Smooth muscle cell (in vitro differentiated cells): ENCODE data around the gene IGF1. TPM values are rescaled to one million over a fixed set of nuclear protein-coding genes. Genes with fewer than 3 reads are reported as not detected.

ENCODE experiments used
- DNase-seq: peaks from one replicate; lab custom pipeline; 2025; ENCODE audit not compliant: unreplicated experiment; lab: John Stamatoyannopoulos, UW
- H2AFZ ChIP-seq: fragments of 200-600 bp; sonication (generic); 2 replicates; pipeline ENCODE4 v1.6.0; 2016; ENCODE audit warnings: antibody characterized with exemption, low read depth, mild to moderate bottlenecking
- H3F3A ChIP-seq: fragments of 200-600 bp; sonication (generic); 2 replicates; pipeline ENCODE4 v1.6.0; 2017; ENCODE audit warnings: antibody characterized with exemption, low read depth
- H3K27ac ChIP-seq: fragments of 200-600 bp; sonication (generic); 2 replicates; pipeline ENCODE4 v1.5.1; 2016; ENCODE audit warnings: low read depth, mild to moderate bottlenecking
- H3K27me3 ChIP-seq: fragments of 200-600 bp; sonication (generic); 2 replicates; pipeline ENCODE4 v1.6.1; 2016; ENCODE audit warnings: low read depth, mild to moderate bottlenecking
- H3K36me3 ChIP-seq: fragments of 200-600 bp; sonication (generic); 2 replicates; pipeline ENCODE4 v1.5.1; 2016; ENCODE audit warnings: low read depth
- H3K4me1 ChIP-seq: fragments of 200-600 bp; sonication (generic); 2 replicates; pipeline ENCODE4 v1.5.1; 2016; ENCODE audit warnings: low read depth
- H3K4me2 ChIP-seq: fragments of 200-600 bp; sonication (generic); 2 replicates; pipeline ENCODE4 v1.6.0; 2016; ENCODE audit warnings: mild to moderate bottlenecking
- H3K4me3 ChIP-seq: fragments of 200-600 bp; sonication (generic); 2 replicates; pipeline ENCODE4 v1.5.1; 2016; ENCODE audit warnings: mild to moderate bottlenecking
- H3K79me2 ChIP-seq: fragments of 200-600 bp; sonication (generic); 2 replicates; pipeline ENCODE4 v1.6.0; 2016; ENCODE audit warnings: low read depth, mild to moderate bottlenecking
- H3K9ac ChIP-seq: fragments of 200-600 bp; sonication (generic); 2 replicates; pipeline ENCODE4 v1.6.0; 2016; ENCODE audit warnings: low read depth
- H3K9me3 ChIP-seq: fragments of 200-600 bp; sonication (generic); replicated peaks from 2 replicates; pipeline ENCODE4 v1.5.1; 2016; ENCODE audit warnings: low read depth
- H4K20me1 ChIP-seq: fragments of 200-600 bp; sonication (generic); 2 replicates; pipeline ENCODE4 v1.6.0; 2016; ENCODE audit warnings: low read depth
- CTCF ChIP-seq: fragments of 200-600 bp; sonication (generic); IDR thresholded peaks from 2 replicates; pipeline ENCODE4 v1.5.1; 2017; ENCODE audit warnings: borderline replicate concordance, mild to moderate bottlenecking, antibody characterized with exemption; ENCODE audit not compliant: insufficient read depth, poor library complexity, severe bottlenecking
- WGBS: methylation state at CpG from one replicate; pipeline ENCODE4 v1.1.7; 2016; ENCODE audit warnings: low lambda C conversion rate; 5-methylcytosine and 5-hydroxymethylcytosine counted together
- polyA plus RNA-seq: library from polyadenylated mRNA; unstranded; fragments of >200 nt; fragmentation: Nextera tagmentation; extraction: Ambion mirVana; gene quantifications from 2 replicates; pipeline ENCODE4 v1.2.1, GENCODE V29; 2016
- total RNA-seq: library from RNA; depleted of rRNA; stranded (reverse); fragments of >200 nt; gene quantifications from 2 replicates; pipeline ENCODE4 v1.2.3, GENCODE V29; 2014

The IGF1 gene
- total and polyA plus RNA-seq, 2 experiments from 2014 or later: 1.3 to 8.9 TPM

- H2AFZ ChIP-seq: no peak overlapping the region
- no peak overlapping the region for H3K4me2 ChIP-seq
- TF ChIP-seq CTCF: no peak
- no peak for DNase-seq
- H3K4me1 ChIP-seq: no peaks in the 10 kb centered on the region
- H3K4me3 ChIP-seq: no peak overlapping the region
- WGBS: 88% methylated on average over 2 of the region's 2 CpGs
- H3K9me3 ChIP-seq: no peaks in the 10 kb centered on the region
- no peaks in the 10 kb centered on the region for H3K36me3 ChIP-seq
- no peaks in the 10 kb centered on the region for H3K27me3 ChIP-seq
- H3F3A ChIP-seq: no peaks in the 10 kb centered on the region
- no peak overlapping the region for H3K27ac ChIP-seq
- no peak overlapping the region for H3K9ac ChIP-seq
- H3K79me2 ChIP-seq: no peaks in the 10 kb centered on the region
- no peaks in the 10 kb centered on the region for H4K20me1 ChIP-seq
Observed at GRCh38 chr12:102511575-102511974, 31.2 kb upstream of the IGF1 start.

DNA sequence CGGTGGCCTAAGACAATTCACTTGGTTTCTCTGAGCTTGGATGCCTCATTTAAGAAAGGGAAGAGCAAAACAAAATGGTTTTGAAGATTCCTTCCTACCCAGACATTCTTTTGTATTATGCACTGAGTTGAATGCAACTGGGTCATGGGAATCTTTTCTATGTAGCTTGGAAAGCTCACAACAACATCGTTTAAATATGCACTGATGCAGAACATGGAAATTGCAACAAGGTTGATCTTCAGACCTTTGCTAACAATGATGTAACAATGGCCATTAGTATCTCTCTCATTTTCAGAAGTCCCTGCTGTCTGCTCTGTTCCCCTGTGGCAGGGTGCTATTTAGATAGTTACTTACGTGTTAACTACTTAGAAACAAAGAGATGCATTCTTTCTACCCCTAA lies 30.1 kb upstream of the IGF1 start:
- Histone ChIP-seq H2AFZ (no peak overlapping the region), H3F3A (no peaks in the 10 kb centered on the region), H3K9me3 (no peaks in the 10 kb centered on the region), H3K36me3 (no peaks in the 10 kb centered on the region), H3K4me3 (no peak overlapping the region), H3K27ac (no peak overlapping the region), H3K9ac (no peak overlapping the region), H3K4me2 (no peak overlapping the region), H3K4me1 (no peaks in the 10 kb centered on the region), H3K27me3 (no peaks in the 10 kb centered on the region), H3K79me2 (no peaks in the 10 kb centered on the region), H4K20me1 (no peaks in the 10 kb centered on the region)
- no peak for TF ChIP-seq CTCF
- WGBS: 58% methylated on average over 3 of the region's 3 CpGs
- DNase-seq: no peak

- Histone ChIP-seq H2AFZ (no peak overlapping the region), H3K9me3 (no peaks in the 10 kb centered on the region), H3K4me3 (no peak overlapping the region), H3K27ac (no peak overlapping the region), H3F3A (no peaks in the 10 kb centered on the region), H3K4me1 (no peaks in the 10 kb centered on the region), H3K79me2 (no peaks in the 10 kb centered on the region), H3K36me3 (no peaks in the 10 kb centered on the region), H3K4me2 (no peak overlapping the region), H4K20me1 (no peaks in the 10 kb centered on the region), H3K27me3 (no peaks in the 10 kb centered on the region), H3K9ac (no peak overlapping the region)
- 37% methylated on average over 1 of the region's 1 CpG for WGBS
- no peak for DNase-seq
- no peak for TF ChIP-seq CTCF
Observed at GRCh38 chr12:102510031-102510430, 29.7 kb upstream of the IGF1 start.

GRCh38 chr12:102509123-102509626 lies 28.8 kb upstream of the IGF1 start:
- no peaks in the 10 kb centered on the region for H4K20me1 ChIP-seq
- H3K4me2 ChIP-seq: no peak overlapping the region
- no peak overlapping the region for H3K4me3 ChIP-seq
- H2AFZ ChIP-seq: no peak overlapping the region
- no peaks in the 10 kb centered on the region for H3K36me3 ChIP-seq
- no peaks in the 10 kb centered on the region for H3K9me3 ChIP-seq
- H3K27me3 ChIP-seq: no peaks in the 10 kb centered on the region
- DNase-seq: no peak
- no peak overlapping the region for H3K9ac ChIP-seq
- no peak overlapping the region for H3K27ac ChIP-seq
- no peak for TF ChIP-seq CTCF
- no peaks in the 10 kb centered on the region for H3K79me2 ChIP-seq
- H3K4me1 ChIP-seq: no peaks in the 10 kb centered on the region
- no peaks in the 10 kb centered on the region for H3F3A ChIP-seq
